IMR-90 (cell line): ENCODE measurements around the gene USP10. TPM values are rescaled to one million over a fixed set of nuclear protein-coding genes. Genes with fewer than 3 reads are reported as not detected.

ENCODE experiments used
- ATAC-seq: fragments of 200-7000 bp; cut with Tn5 transposase; 2 replicates; pipeline ENCODE4 v1.9.1; 2020; ENCODE audit warnings: low read depth, mild to moderate bottlenecking, moderate library complexity
- BruUV-seq: library from RNA; stranded (reverse); fragments of 400-500 nt; replicated peaks from 2 replicates; lab custom pipeline; 2021; lab: Mats Ljungman, UMichigan
- CTCF ChIA-PET: fragments of 300-600 bp; formaldehyde crosslinking; extraction: SDS; loops from one replicate; lab custom pipeline; 2021; ENCODE audit warnings: antibody characterized with exemption; lab: Yijun Ruan, JAX
- POLR2A ChIA-PET: fragments of 300-600 bp; sonication (Branson Sonifier 250); formaldehyde crosslinking; loops from one replicate; lab custom pipeline; 2022; ENCODE audit warnings: antibody characterized with exemption; ENCODE audit not compliant: unreplicated experiment; lab: Charles Lee
- DNase-seq: peaks from one replicate; pipeline ENCODE4 v3.0.0; 2013
- H2AFZ ChIP-seq: replicated peaks from 2 replicates; pipeline ENCODE3; 2013; ENCODE audit warnings: low read length, mild to moderate bottlenecking; ENCODE audit not compliant: poor library complexity
- H2AK5ac ChIP-seq: 2 replicates; pipeline ENCODE4 v1.6.1; 2013; ENCODE audit warnings: low read depth, low read length, inconsistent platforms
- H2AK9ac ChIP-seq: replicated peaks from 2 replicates; pipeline ENCODE3; 2013; ENCODE audit warnings: mild to moderate bottlenecking, low read depth, low read length, moderate library complexity; ENCODE audit not compliant: poor library complexity
- H2BK120ac ChIP-seq: 2 replicates; pipeline ENCODE4 v1.6.1; 2013; ENCODE audit warnings: low read depth, low read length, inconsistent platforms
- H2BK15ac ChIP-seq: 3 replicates; pipeline ENCODE4 v1.6.1; 2013; ENCODE audit warnings: low read depth, low read length, inconsistent platforms
- H2BK20ac ChIP-seq: 2 replicates; pipeline ENCODE4 v1.6.1; 2013; ENCODE audit warnings: low read depth, mild to moderate bottlenecking, inconsistent platforms, low read length, moderate library complexity
- H2BK5ac ChIP-seq: 2 replicates; pipeline ENCODE4 v1.6.1; 2013; ENCODE audit warnings: mild to moderate bottlenecking, low read depth, low read length, inconsistent platforms; ENCODE audit not compliant: poor library complexity, severe bottlenecking
- H3K14ac ChIP-seq: replicated peaks from 2 replicates; pipeline ENCODE4 v1.6.1; 2013; ENCODE audit warnings: low read depth, low read length, inconsistent platforms
- H3K18ac ChIP-seq: 2 replicates; pipeline ENCODE4 v1.6.1; 2013; ENCODE audit warnings: low read depth, low read length, control low read depth
- H3K23ac ChIP-seq: 2 replicates; pipeline ENCODE4 v1.6.1; 2013; ENCODE audit warnings: low read depth, low read length, inconsistent platforms
- H3K27ac ChIP-seq: 2 replicates; pipeline ENCODE4 v1.5.1; 2013; ENCODE audit warnings: mild to moderate bottlenecking, control low read depth, low read length; ENCODE audit not compliant: insufficient read depth
- H3K27me3 ChIP-seq: 2 replicates; pipeline ENCODE4 v1.6.1; 2013; ENCODE audit warnings: low read length; ENCODE audit not compliant: control insufficient read depth, insufficient read depth
- H3K36me3 ChIP-seq: 2 replicates; pipeline ENCODE4 v1.6.1; 2013; ENCODE audit warnings: low read length, mixed read lengths; ENCODE audit not compliant: control insufficient read depth, insufficient read depth
- H3K4ac ChIP-seq: 2 replicates; pipeline ENCODE4 v1.6.1; 2013; ENCODE audit warnings: low read depth, low read length, inconsistent platforms
- H3K4me1 ChIP-seq: 2 replicates; pipeline ENCODE4 v1.6.1; 2013; ENCODE audit warnings: low read length, mixed read lengths; ENCODE audit not compliant: control insufficient read depth, insufficient read depth
- H3K4me2 ChIP-seq: 2 replicates; pipeline ENCODE4 v1.6.1; 2013; ENCODE audit warnings: low read depth, mild to moderate bottlenecking, control low read depth, low read length, moderate library complexity
- H3K4me3 ChIP-seq: 2 replicates; pipeline ENCODE4 v1.5.1; 2013; ENCODE audit warnings: low read depth, mild to moderate bottlenecking, control low read depth, low read length, moderate library complexity; ENCODE audit not compliant: insufficient read depth
- H3K56ac ChIP-seq: 2 replicates; pipeline ENCODE4 v1.6.1; 2013; ENCODE audit warnings: low read length, inconsistent platforms; ENCODE audit not compliant: insufficient read depth; ENCODE audit errors: extremely low read depth
- H3K79me1 ChIP-seq, 2 experiments: 2 replicates each; pipeline ENCODE4 v1.6.1; 2013; ENCODE audit warnings: low read length in 2 of 2, inconsistent platforms in 1 of 2, low read depth in 1 of 2
- H3K9ac ChIP-seq: 2 replicates; pipeline ENCODE4 v1.6.1; 2013; ENCODE audit warnings: low read depth, low read length, control low read depth
- H3K9me1 ChIP-seq: 2 replicates; pipeline ENCODE4 v1.6.1; 2013; ENCODE audit warnings: low read length, inconsistent platforms; ENCODE audit not compliant: insufficient read depth
- H3K9me3 ChIP-seq: 2 replicates; pipeline ENCODE4 v1.6.1; 2013; ENCODE audit warnings: low read length; ENCODE audit not compliant: control insufficient read depth, insufficient read depth
- H4K20me1 ChIP-seq: 2 replicates; pipeline ENCODE4 v1.6.1; 2013; ENCODE audit warnings: low read length, inconsistent platforms; ENCODE audit not compliant: insufficient read depth
- H4K5ac ChIP-seq: 2 replicates; pipeline ENCODE4 v1.6.1; 2013; ENCODE audit warnings: mild to moderate bottlenecking, low read depth, low read length, control low read depth
- H4K8ac ChIP-seq, 2 experiments: 2 replicates each; pipeline ENCODE4 v1.6.1; 2013; ENCODE audit warnings: low read depth in 2 of 2, low read length in 2 of 2, control low read depth in 1 of 2, inconsistent platforms in 1 of 2
- H4K91ac ChIP-seq: 2 replicates; pipeline ENCODE4 v1.6.1; 2013; ENCODE audit warnings: low read depth, low read length, inconsistent platforms; ENCODE audit not compliant: insufficient read depth
- CHD1 ChIP-seq: IDR thresholded peaks from 2 replicates; pipeline ENCODE4 v1.6.1; 2012; ENCODE audit warnings: low read depth, low read length, improper control_type of control experiment
- MAFK ChIP-seq: IDR thresholded peaks from 2 replicates; pipeline ENCODE4 v1.6.1; 2012; ENCODE audit warnings: low read depth, low read length, improper control_type of control experiment
- MAZ ChIP-seq: IDR thresholded peaks from 2 replicates; pipeline ENCODE4 v1.6.1; 2012; ENCODE audit warnings: low read depth, mild to moderate bottlenecking, low read length, improper control_type of control experiment, moderate library complexity, borderline replicate concordance
- RAD21 ChIP-seq: IDR thresholded peaks from 2 replicates; pipeline ENCODE4 v1.6.1; 2012; ENCODE audit warnings: low read length, improper control_type of control experiment
- RFX5 ChIP-seq: IDR thresholded peaks from 2 replicates; pipeline ENCODE4 v1.8.0; 2012; ENCODE audit warnings: low read depth, mild to moderate bottlenecking, low read length, moderate library complexity
- WGBS, 2 experiments: methylation state at CpG; one replicate each; pipeline versions ENCODE4 v1.1.5 to v1.1.7; 2013; ENCODE audit warnings: missing lambda C conversion rate in 2 of 2; ENCODE audit not compliant: insufficient read length in 1 of 2; ENCODE audit errors: extremely low coverage in 2 of 2; 5-methylcytosine and 5-hydroxymethylcytosine counted together
- dilution Hi-C: fragments of 300-500 bp; cut with HindIII; formaldehyde crosslinking; loops from one replicate; pipeline ENCODE4 v1.14.3; 2018; ENCODE audit warnings: low sequenced_read_pairs; ENCODE audit not compliant: unreplicated experiment
- in situ Hi-C: fragments of 300-500 bp; cut with MboI; formaldehyde crosslinking; loops from 3 replicates; pipeline ENCODE4 v1.14.3; 2019; ENCODE audit warnings: low sequenced_read_pairs, inconsistent platforms, mixed read lengths
- intact Hi-C: fragments of 100-400 bp; cut with micrococcal nuclease; formaldehyde crosslinking; loops from 2 replicates; pipeline ENCODE4 v1.10.0; 2022
- polyA plus RNA-seq, 3 experiments: library from polyadenylated mRNA; depleted of rRNA; stranded (reverse); fragments of >200 nt; gene quantifications; 2 replicates each; pipeline ENCODE4 v1.2.3, GENCODE V29; 2012; ENCODE audit warnings: low replicate concordance in 1 of 3
- total RNA-seq: library from RNA; depleted of rRNA; stranded (reverse); fragments of >200 nt; gene quantifications from 2 replicates; pipeline ENCODE4 v1.2.3, GENCODE V29; 2012

The USP10 gene
- total and polyA plus RNA-seq, 2 of the 4 experiments (the other 2 are of a cell fraction) = 54.3 to 79.0 TPM

GRCh38 chr16:84751241-84751640, 51.4 kb downstream of the USP10 start:
- intact Hi-C loops = loop anchor here (10.0 kb wide), 1 partner anchor 334 kb away; no protein-coding TSS in a partner anchor
- no peak overlapping the region for H2BK15ac ChIP-seq
- BruUV-seq = no TSS peak
- no peak overlapping the region for H3K9ac ChIP-seq
- H3K56ac ChIP-seq = no peak overlapping the region
- no peak overlapping the region for H2AK5ac ChIP-seq
- no peak overlapping the region for H4K91ac ChIP-seq
- dilution Hi-C loops = no loop called here
- no peak for ATAC-seq
- H3K14ac ChIP-seq = no peak overlapping the region
- no peaks in the 10 kb centered on the region for H3K9me3 ChIP-seq
- no peak overlapping the region for H2BK20ac ChIP-seq
- no CpG with 5 or more reads among the region's 6 CpGs for WGBS, 2 experiments
- no peak overlapping the region for H3K4me3 ChIP-seq
- H3K23ac ChIP-seq = no peak overlapping the region
- peaks cover 19% of the 10 kb centered on the region; the same call in 1 of the 2 replicates for H3K9me1 ChIP-seq
- H4K8ac ChIP-seq = no peak overlapping the region
- no peak overlapping the region for H2BK120ac ChIP-seq
- peaks cover 42 to 89% of the 10 kb centered on the region in 2 experiments for H3K79me1 ChIP-seq
- no peak for DNase-seq
- H3K36me3 ChIP-seq = peaks cover 7% of the 10 kb centered on the region
- peak overlapping the region; percentile 25; the same call in 1 of the 2 replicates for H3K4ac ChIP-seq
- H3K18ac ChIP-seq = no peak overlapping the region
- POLR2A ChIA-PET = no interaction called here
- H3K4me2 ChIP-seq = no peak overlapping the region
- in situ Hi-C loops = no loop called here
- no peak overlapping the region for H2AFZ ChIP-seq
- TF ChIP-seq RAD21 = no peak
- no peak for TF ChIP-seq MAZ
- no peak for TF ChIP-seq RFX5
- no peak for TF ChIP-seq CHD1
- no peak for TF ChIP-seq MAFK
- H4K20me1 ChIP-seq = peaks cover 58% of the 10 kb centered on the region
- H3K4me1 ChIP-seq = peaks cover 18% of the 10 kb centered on the region
- no peak overlapping the region for H2AK9ac ChIP-seq
- H4K5ac ChIP-seq = no peak overlapping the region
- CTCF ChIA-PET = interaction anchor here (0.6 kb wide), 1 partner anchor 407 kb away, joined by 3 read pairs; no protein-coding TSS in a partner anchor
- no peak overlapping the region for H3K27ac ChIP-seq
- no peaks in the 10 kb centered on the region for H3K27me3 ChIP-seq
- H2BK5ac ChIP-seq = no peak overlapping the region
